Neural progenitor cell (in vitro differentiated cells): ENCODE results near the gene TLCD3A. TPM values are rescaled to one million over a fixed set of nuclear protein-coding genes. Genes with fewer than 3 reads are reported as not detected.

Experiments used
- DNase-seq: peaks from one replicate; pipeline ENCODE4 v3.0.0-alpha.2; 2016; ENCODE audit warnings: low spot score
- H2AFZ ChIP-seq: fragments of 200-600 bp; sonication (generic); replicated peaks from 2 replicates; pipeline ENCODE4 v1.6.1; 2016; ENCODE audit warnings: antibody characterized with exemption
- H3F3A ChIP-seq: fragments of 200-600 bp; sonication (generic); 2 replicates; pipeline ENCODE4 v1.6.1; 2016; ENCODE audit warnings: antibody characterized with exemption, low read depth
- H3K27ac ChIP-seq: fragments of 200-600 bp; sonication (generic); 2 replicates; pipeline ENCODE4 v1.5.1; 2016; ENCODE audit warnings: mild to moderate bottlenecking
- H3K27me3 ChIP-seq: fragments of 200-600 bp; sonication (generic); 2 replicates; pipeline ENCODE4 v1.6.1; 2016; ENCODE audit warnings: mild to moderate bottlenecking, moderate library complexity
- H3K36me3 ChIP-seq: fragments of 200-600 bp; sonication (generic); 2 replicates; pipeline ENCODE4 v1.5.1; 2016
- H3K4me1 ChIP-seq: fragments of 200-600 bp; sonication (generic); 2 replicates; pipeline ENCODE4 v1.6.1; 2016; ENCODE audit warnings: mixed run types
- H3K4me2 ChIP-seq: fragments of 200-600 bp; sonication (generic); 2 replicates; pipeline ENCODE4 v1.6.1; 2016
- H3K4me3 ChIP-seq: fragments of 200-600 bp; sonication (generic); 2 replicates; pipeline ENCODE4 v1.5.1; 2016
- H3K79me2 ChIP-seq: fragments of 200-600 bp; sonication (generic); 2 replicates; pipeline ENCODE4 v1.6.1; 2016; ENCODE audit warnings: low read depth
- H3K9ac ChIP-seq: fragments of 200-600 bp; sonication (generic); 2 replicates; pipeline ENCODE4 v1.6.1; 2016
- H3K9me3 ChIP-seq: fragments of 200-600 bp; sonication (generic); 2 replicates; pipeline ENCODE4 v1.5.1; 2016; ENCODE audit warnings: low read depth
- H4K20me1 ChIP-seq: fragments of 200-600 bp; sonication (generic); 2 replicates; pipeline ENCODE4 v1.6.1; 2016; ENCODE audit warnings: low read depth
- H3K27ac Mint-ChIP-seq: 3 replicates; pipeline ENCODE4 v1.8.0; 2021; ENCODE audit warnings: mixed read lengths
- H3K27me3 Mint-ChIP-seq: 2 replicates; pipeline ENCODE4 v1.8.0; 2022; ENCODE audit warnings: low read depth, mild to moderate bottlenecking, inconsistent platforms, moderate library complexity, mixed read lengths; ENCODE audit not compliant: insufficient read depth
- H3K36me3 Mint-ChIP-seq: 3 replicates; pipeline ENCODE4 v1.8.0; 2021; ENCODE audit warnings: mixed read lengths
- H3K4me1 Mint-ChIP-seq: 3 replicates; pipeline ENCODE4 v1.8.0; 2021; ENCODE audit warnings: mixed read lengths
- H3K4me3 Mint-ChIP-seq: 3 replicates; pipeline ENCODE4 v1.8.0; 2021; ENCODE audit warnings: mild to moderate bottlenecking, moderate library complexity, mixed read lengths
- H3K9me3 Mint-ChIP-seq: 3 replicates; pipeline ENCODE4 v1.8.0; 2020; ENCODE audit warnings: mixed read lengths
- CTCF ChIP-seq: fragments of 200-600 bp; sonication (generic); IDR thresholded peaks from 2 replicates; pipeline ENCODE4 v1.5.1; 2017; ENCODE audit warnings: antibody characterized with exemption, mild to moderate bottlenecking
- EZH2 ChIP-seq: fragments of 200-600 bp; sonication (generic); IDR thresholded peaks from 2 replicates; pipeline ENCODE4 v1.6.1; 2017; ENCODE audit warnings: antibody characterized with exemption, mild to moderate bottlenecking, moderate library complexity
- EZH2phosphoT487 ChIP-seq: fragments of 200-600 bp; sonication (generic); IDR thresholded peaks from 2 replicates; pipeline ENCODE4 v1.6.1; 2017; ENCODE audit warnings: antibody characterized with exemption
- total RNA-seq: library from RNA; depleted of rRNA; stranded (reverse); fragments of >200 nt; gene quantifications from 2 replicates; pipeline ENCODE4 v1.2.3, GENCODE V29; 2015; ENCODE audit warnings: low replicate concordance

The TLCD3A gene
- total RNA-seq, 1 donor from 2014 or later, result 13.4 TPM

- Histone ChIP-seq H4K20me1 (no peaks in the 10 kb centered on the region), H3K4me3 (no peak overlapping the region), H3K9ac (no peak overlapping the region), H3K27ac (no peak overlapping the region), H3K36me3 (no peaks in the 10 kb centered on the region), H3K9me3 (no peaks in the 10 kb centered on the region), H2AFZ (no peak overlapping the region), H3K27me3 (no peaks in the 10 kb centered on the region), H3K79me2 (no peaks in the 10 kb centered on the region), H3K4me2 (no peak overlapping the region), H3F3A (peaks cover 4% of the 10 kb centered on the region), H3K4me1 (no peaks in the 10 kb centered on the region)
- H3K36me3 Mint-ChIP-seq, result peaks cover 5% of the 10 kb centered on the region
- H3K27me3 Mint-ChIP-seq, result peaks cover 2% of the 10 kb centered on the region
- no peaks in the 10 kb centered on the region for H3K9me3 Mint-ChIP-seq
- no peak overlapping the region for H3K4me3 Mint-ChIP-seq
- TF ChIP-seq EZH2phosphoT487 (no peak), CTCF (no peak), EZH2 (no peak)
- DNase-seq, result no peak
- no peak overlapping the region for H3K27ac Mint-ChIP-seq
- H3K4me1 Mint-ChIP-seq, result peaks cover 7% of the 10 kb centered on the region
Observed at GRCh38 chr17:699345-699744, 33.1 kb upstream of the TLCD3A start.

GRCh38 chr17:700504-701094 is 31.8 kb upstream of the TLCD3A start:
- H3K27ac ChIP-seq, result no peak overlapping the region
- H3K4me2 ChIP-seq, result no peak overlapping the region
- no peaks in the 10 kb centered on the region for H3K9me3 ChIP-seq
- no peak overlapping the region for H3K4me3 ChIP-seq
- no peaks in the 10 kb centered on the region for H3K27me3 ChIP-seq
- no peaks in the 10 kb centered on the region for H3K4me1 ChIP-seq
- no peaks in the 10 kb centered on the region for H4K20me1 ChIP-seq
- peak; percentile 38 for DNase-seq
- no peak overlapping the region for H3K9ac ChIP-seq
- no peak overlapping the region for H3K27ac Mint-ChIP-seq
- H3K4me3 Mint-ChIP-seq, result no peak overlapping the region
- TF ChIP-seq CTCF, result peak; percentile 92
- TF ChIP-seq EZH2, result no peak
- TF ChIP-seq EZH2phosphoT487, result no peak
- no peaks in the 10 kb centered on the region for H3K9me3 Mint-ChIP-seq
- H3K36me3 Mint-ChIP-seq, result peaks cover 5% of the 10 kb centered on the region
- H3K27me3 Mint-ChIP-seq, result peaks cover 2% of the 10 kb centered on the region
- H3K79me2 ChIP-seq, result no peaks in the 10 kb centered on the region
- H2AFZ ChIP-seq, result no peak overlapping the region
- H3F3A ChIP-seq, result peaks cover 4% of the 10 kb centered on the region
- H3K36me3 ChIP-seq, result no peaks in the 10 kb centered on the region
- peaks cover 7% of the 10 kb centered on the region for H3K4me1 Mint-ChIP-seq

DNA sequence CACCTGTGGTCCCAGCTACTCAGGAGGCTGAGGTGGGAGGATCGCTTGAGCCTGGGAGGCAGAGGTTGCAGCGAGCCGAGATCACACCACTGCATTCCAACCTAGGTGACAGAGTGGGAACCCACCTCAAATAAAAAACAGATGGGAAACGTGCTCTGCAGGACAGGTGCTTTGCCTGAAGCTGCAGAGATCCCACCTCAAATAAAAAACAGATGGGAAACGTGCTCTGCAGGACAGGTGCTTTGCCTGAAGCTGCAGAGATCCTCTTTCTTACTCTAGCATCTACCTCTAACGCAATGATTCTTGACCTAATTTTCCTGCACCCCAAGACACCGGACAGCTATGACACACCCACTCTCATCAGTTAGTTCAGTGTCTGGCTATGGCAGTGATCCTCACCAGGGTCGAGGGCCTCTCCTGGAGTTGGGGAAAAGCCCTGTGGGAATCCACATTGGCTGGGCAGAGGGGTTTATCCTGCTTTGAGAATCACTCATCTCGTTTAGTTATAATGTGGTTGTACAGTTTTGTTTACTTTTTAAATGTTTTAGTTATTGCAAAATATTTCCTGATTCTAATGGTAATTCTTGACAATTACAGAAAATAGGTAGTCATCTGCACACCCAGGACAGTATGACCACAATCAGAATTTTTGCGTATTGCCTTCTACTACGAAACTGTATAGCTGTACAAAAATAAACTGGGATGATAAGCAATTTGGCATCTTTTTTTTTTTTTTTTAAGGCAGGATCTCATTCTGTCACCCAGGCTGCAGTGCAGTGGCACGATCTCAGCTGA is 29.1 kb upstream of the TLCD3A start:
- no peaks in the 10 kb centered on the region for H3K79me2 ChIP-seq
- Mint-ChIP-seq H3K27ac (peak overlapping the region; percentile 25), H3K4me1 (peaks cover 7% of the 10 kb centered on the region), H3K36me3 (peaks cover 9% of the 10 kb centered on the region), H3K9me3 (no peaks in the 10 kb centered on the region), H3K27me3 (peaks cover 2% of the 10 kb centered on the region), H3K4me3 (no peak overlapping the region)
- no peaks in the 10 kb centered on the region for H4K20me1 ChIP-seq
- no peak for TF ChIP-seq EZH2
- TF ChIP-seq CTCF, result no peak
- TF ChIP-seq EZH2phosphoT487, result no peak
- H3K27ac ChIP-seq, result no peak overlapping the region
- H3K9ac ChIP-seq, result no peak overlapping the region
- H3K4me3 ChIP-seq, result no peak overlapping the region
- no peaks in the 10 kb centered on the region for H3K36me3 ChIP-seq
- no peak for DNase-seq
- peaks cover 4% of the 10 kb centered on the region for H3F3A ChIP-seq
- H2AFZ ChIP-seq, result no peak overlapping the region
- no peaks in the 10 kb centered on the region for H3K4me1 ChIP-seq
- no peaks in the 10 kb centered on the region for H3K27me3 ChIP-seq
- no peak overlapping the region for H3K4me2 ChIP-seq
- no peaks in the 10 kb centered on the region for H3K9me3 ChIP-seq
